KOPT-K1 (cell line): Measurements from ENCODE around the gene CES3.
"Not testable (repeated sequence)": the region's sequence is repeated elsewhere in the genome, so short reads cannot be mapped to it uniquely, and the experiment has no call there.

ENCODE experiments used
- H3K27ac ChIP-seq: fragments of 200-600 bp; sonication (generic); 2 replicates; pipeline ENCODE4 v1.5.1; 2016; ENCODE audit warnings: antibody characterized with exemption, mild to moderate bottlenecking, low read depth, low read length; ENCODE audit not compliant: poor library complexity, severe bottlenecking
- H3K36me3 ChIP-seq: fragments of 200-600 bp; sonication (generic); 2 replicates; pipeline ENCODE4 v1.5.1; 2017; ENCODE audit warnings: antibody characterized with exemption, mild to moderate bottlenecking, low read length, moderate library complexity; ENCODE audit not compliant: insufficient read depth
- H3K9me3 ChIP-seq: fragments of 200-600 bp; sonication (generic); 2 replicates; pipeline ENCODE4 v1.5.1; 2017; ENCODE audit warnings: antibody characterized with exemption, low read length, mild to moderate bottlenecking; ENCODE audit not compliant: insufficient read depth, poor library complexity, severe bottlenecking

CES3 gene

DNA sequence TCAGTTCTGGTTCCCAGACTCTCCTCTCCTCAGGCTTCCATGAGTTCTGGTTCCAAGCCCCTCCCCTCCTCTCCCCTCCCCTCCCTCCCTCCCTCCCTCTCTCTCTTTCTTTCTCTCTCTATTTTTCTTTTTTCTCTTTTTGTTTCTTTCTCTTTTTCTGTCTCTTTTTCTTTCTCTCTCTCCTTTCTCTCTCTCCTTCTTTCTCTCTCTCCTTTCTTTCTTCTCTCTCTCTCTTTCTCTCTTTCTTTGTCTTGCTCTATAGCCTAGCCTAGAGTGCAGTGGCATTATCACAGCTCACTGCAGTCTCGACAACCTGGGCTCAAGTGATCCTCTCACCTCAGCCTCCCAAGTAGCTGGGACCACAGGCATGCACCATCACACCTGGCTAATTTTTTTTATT, 796 bp upstream of the CES3 start:
- no peaks in the 10 kb centered on the region for H3K9me3 ChIP-seq
- peaks cover 4% of the 10 kb centered on the region; the same call in 1 of the 2 replicates for H3K36me3 ChIP-seq
- no peak overlapping the region for H3K27ac ChIP-seq

DNA sequence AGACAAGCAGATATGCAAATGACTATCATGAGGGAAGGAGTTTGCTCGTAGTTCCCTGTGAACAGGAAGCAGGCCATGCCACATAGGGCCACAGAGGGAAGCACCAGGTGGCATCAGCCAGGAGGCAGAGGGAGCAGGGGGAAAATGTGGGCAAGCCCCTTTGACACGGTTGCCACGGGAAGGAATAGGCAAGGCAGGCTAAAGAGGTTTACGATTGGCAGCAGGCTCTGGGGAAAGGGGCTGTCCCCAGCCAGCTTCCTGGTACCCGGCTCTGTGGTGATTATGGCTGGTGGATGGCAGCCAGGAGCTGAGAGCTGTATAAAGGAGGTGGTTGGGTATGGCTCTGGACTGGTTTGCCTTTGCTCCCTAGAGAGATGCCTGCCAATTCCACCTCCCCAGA, 848 bp downstream of the CES3 start:
- Histone ChIP-seq H3K9me3 (no peaks in the 10 kb centered on the region), H3K36me3 (peaks cover 4% of the 10 kb centered on the region; the same call in 1 of the 2 replicates), H3K27ac (peak overlapping the region; percentile 39)

DNA sequence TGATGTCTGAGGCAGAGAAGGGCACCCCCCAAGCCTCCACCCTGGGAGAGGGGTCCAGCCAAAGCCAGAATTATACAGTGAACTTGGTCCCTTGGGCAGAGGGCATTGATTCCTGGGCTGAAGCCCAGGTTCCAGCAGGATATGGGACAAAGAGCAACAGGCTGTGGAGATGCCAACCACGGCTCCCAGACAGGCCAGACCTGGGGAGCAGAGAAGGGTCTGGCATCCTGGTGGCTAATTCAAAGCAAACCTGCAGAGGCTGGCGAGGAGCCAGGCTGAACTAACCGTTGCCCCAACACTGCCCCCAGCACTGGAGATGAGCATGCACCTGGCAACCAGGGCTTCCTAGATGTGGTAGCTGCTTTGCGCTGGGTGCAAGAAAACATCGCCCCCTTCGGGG, 3.0 kb downstream of the CES3 start:
- Histone ChIP-seq H3K9me3 (no peaks in the 10 kb centered on the region), H3K36me3 (peaks cover 8% of the 10 kb centered on the region; the same call in 1 of the 2 replicates), H3K27ac (no peak overlapping the region)

DNA sequence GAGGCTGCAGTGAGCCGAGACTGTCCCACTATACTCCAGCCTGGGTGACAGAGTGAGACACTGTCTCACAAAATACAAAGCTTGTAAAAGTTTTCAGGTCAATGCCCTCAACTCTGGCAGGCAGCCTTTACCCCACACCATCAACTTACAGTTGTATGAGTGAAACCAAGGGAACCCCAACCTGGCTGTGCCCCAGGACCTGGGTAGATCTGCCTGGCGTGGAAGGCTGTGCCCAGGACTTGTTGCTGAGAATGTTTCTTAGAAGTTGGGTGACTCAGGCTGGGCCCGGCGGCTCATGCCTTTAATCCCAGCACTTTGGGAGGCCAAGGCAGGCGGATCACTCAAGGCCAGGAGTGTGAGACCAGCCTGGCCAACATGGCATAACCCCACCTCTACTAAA, 7.8 kb downstream of the CES3 start:
- Histone ChIP-seq H3K27ac (no peak overlapping the region), H3K36me3 (peaks cover 8% of the 10 kb centered on the region; the same call in 1 of the 2 replicates), H3K9me3 (no peaks in the 10 kb centered on the region)

DNA sequence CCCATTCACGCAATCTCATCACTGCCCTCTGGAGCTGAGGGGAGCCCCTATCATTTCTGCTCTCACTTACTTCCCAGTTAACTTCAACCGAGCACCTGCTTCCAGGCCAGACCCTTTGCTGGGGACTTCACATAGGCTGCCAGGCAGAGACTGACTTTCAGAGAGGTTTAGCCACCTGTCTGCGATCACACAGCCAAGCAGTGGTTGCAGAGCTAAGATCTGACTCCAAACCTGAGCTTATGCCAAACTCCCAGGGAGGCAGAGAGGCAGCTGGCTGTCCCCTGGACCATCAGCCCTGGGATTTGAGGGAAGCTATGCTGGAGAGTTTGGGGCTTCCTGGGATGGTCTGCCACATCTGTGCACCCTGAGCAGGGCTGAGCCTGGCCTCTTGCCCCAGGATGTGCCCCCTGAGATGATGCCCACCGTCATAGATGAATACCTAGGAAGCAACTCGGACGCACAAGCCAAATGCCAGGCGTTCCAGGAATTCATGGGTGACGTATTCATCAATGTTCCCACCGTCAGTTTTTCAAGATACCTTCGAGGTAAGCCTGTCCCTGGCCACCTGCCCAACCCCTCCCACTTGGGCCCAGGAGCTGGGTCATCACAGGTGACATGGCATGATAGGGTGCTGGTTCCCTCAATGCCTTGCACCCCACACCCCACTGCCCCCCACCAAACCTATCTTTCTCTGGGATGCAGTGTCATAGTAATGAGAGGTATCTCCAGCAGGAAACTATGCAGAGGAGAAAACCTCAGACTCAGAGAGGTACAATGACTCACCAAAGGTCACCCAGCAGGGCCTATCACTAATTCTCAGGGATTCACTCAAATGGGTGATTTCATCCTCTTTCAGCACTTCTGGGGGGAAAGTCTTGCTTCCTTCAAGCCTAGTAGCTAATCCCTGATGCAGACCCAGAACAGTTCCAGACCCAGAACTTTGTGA, 10.0 kb downstream of the CES3 start:
- Histone ChIP-seq H3K9me3 (no peaks in the 10 kb centered on the region), H3K27ac (no peak overlapping the region)

DNA sequence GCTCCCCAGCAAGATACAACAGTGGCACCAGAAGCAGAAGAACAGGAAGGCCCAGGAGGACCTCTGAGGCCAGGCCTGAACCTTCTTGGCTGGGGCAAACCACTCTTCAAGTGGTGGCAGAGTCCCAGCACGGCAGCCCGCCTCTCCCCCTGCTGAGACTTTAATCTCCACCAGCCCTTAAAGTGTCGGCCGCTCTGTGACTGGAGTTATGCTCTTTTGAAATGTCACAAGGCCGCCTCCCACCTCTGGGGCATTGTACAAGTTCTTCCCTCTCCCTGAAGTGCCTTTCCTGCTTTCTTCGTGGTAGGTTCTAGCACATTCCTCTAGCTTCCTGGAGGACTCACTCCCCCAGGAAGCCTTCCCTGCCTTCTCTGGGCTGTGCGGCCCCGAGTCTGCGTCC, 11.9 kb downstream of the CES3 start:
- no peaks in the 10 kb centered on the region for H3K36me3 ChIP-seq
- H3K9me3 ChIP-seq = no peaks in the 10 kb centered on the region
- no peak overlapping the region for H3K27ac ChIP-seq

More for the DNA sequence above, 10.0 kb downstream of the CES3 start:
- peaks cover 3% of the 10 kb centered on the region; the same call in 1 of the 2 replicates for H3K36me3 ChIP-seq

DNA sequence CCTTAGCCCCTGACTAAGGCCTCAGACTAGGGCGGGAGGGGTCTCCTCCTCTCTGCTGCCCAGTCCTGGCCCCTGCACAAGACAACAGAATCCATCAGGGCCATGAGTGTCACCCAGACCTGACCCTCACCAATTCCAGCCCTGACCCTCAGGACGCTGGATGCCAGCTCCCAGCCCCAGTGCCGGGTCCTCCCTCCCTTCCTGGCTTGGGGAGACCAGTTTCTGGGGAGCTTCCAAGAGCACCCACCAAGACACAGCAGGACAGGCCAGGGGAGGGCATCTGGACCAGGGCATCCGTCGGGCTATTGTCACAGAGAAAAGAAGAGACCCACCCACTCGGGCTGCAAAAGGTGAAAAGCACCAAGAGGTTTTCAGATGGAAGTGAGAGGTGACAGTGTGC, 12.7 kb downstream of the CES3 start:
- Histone ChIP-seq H3K27ac (no peak overlapping the region), H3K36me3 (no peaks in the 10 kb centered on the region), H3K9me3 (no peaks in the 10 kb centered on the region)

DNA sequence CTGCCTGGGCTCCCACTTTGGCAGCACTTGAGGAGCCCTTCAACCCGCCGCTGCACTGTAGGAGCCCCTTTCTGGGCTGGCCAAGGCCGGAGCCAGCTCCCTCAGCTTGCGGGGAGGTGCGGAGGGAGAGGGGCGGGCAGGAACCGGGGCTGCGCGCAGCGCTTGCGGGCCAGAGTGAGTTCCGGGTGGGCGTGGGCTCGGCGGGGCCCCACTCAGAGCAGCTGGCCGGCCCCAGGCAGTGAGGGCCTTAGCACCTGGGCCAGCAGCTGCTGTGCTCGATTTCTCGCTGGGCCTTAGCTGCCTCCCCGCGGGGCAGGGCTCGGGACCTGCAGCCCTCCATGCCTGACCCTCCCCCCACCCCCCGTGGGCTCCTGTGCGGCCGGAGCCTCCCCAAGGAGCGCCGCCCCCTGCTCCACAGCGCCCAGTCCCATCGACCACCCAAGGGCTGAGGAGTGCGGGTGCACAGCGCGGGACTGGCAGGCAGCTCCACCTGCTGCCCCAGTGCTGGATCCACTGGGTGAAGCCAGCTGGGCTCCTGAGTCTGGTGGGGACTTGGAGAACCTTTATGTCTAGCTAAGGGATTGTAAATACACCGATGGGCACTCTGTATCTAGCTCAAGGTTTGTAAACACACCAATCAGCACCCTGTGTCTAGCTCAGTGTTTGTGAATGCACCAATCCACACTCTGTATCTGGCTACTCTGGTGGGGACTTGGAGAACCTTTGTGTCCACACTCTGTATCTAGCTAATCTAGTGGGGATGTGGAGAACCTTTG, 13.3 kb downstream of the CES3 start:
- not testable (repeated sequence) for H3K27ac ChIP-seq, H3K9me3 ChIP-seq, H3K36me3 ChIP-seq

DNA sequence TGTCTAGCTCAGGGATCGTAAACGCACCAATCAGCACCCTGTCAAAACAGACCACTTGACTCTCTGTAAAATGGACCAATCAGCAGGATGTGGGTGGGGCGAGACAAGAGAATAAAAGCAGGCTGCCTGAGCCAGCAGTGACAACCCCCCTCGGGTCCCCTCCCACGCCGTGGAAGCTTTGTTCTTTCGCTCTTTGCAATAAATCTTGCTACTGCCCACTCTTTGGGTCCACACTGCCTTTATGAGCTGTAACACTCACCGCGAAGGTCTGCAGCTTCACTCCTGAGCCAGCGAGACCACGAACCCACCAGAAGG, 13.8 kb downstream of the CES3 start:
- H3K36me3 ChIP-seq, H3K27ac ChIP-seq, H3K9me3 ChIP-seq: not testable (repeated sequence)

DNA sequence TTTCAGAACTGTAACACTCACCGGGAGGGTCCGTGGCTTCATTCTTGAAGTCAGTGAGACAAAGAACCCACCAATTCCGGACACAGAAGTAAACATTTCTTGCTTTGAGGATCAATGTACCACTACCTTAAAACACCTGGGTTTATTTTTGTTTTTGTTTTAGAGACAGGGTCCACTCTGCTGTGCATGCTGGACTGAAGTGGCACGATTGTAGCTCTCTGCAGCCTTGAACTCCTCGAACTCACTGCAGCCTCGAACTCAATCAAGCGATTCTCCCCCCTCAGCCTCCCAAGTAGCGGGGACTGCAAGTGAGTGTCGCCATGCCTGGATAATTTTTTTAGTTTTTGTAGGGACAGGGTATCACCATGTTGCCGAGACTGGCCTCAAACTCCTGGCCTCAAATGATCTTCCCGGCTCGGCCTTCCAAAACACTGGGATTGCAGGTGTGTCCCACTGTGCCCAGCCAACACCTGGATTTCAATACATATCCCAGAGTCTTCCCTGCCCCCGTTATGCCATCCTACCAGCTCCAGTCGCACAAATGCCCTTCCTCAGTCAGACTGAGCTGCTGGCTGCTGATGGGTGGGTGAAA, 14.3 kb downstream of the CES3 start:
- Histone ChIP-seq H3K9me3 (no peaks in the 10 kb centered on the region), H3K27ac (no peak overlapping the region)

DNA sequence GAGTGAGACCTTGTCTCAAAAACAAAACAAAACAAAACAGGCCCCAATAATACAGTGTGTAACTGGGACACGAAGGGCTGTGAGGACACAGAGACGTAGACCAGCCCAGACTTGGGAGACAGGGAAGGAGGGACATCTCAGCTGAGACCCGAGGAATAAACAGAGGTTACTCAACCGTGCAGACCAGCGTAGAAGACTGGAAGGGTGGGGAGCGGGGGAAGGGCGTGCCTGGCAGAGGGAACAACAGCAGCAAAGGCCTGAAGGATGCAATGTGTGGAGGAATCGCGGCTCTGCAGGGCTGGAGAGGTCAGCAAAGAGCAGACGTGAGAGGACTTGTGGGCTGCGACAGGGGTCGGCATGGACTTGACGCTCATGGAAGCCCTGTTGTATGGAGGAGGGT, 15.7 kb downstream of the CES3 start:
- Histone ChIP-seq H3K27ac (no peak overlapping the region), H3K36me3 (no peaks in the 10 kb centered on the region), H3K9me3 (no peaks in the 10 kb centered on the region)

More for the DNA sequence above, 14.3 kb downstream of the CES3 start:
- no peaks in the 10 kb centered on the region for H3K36me3 ChIP-seq

DNA sequence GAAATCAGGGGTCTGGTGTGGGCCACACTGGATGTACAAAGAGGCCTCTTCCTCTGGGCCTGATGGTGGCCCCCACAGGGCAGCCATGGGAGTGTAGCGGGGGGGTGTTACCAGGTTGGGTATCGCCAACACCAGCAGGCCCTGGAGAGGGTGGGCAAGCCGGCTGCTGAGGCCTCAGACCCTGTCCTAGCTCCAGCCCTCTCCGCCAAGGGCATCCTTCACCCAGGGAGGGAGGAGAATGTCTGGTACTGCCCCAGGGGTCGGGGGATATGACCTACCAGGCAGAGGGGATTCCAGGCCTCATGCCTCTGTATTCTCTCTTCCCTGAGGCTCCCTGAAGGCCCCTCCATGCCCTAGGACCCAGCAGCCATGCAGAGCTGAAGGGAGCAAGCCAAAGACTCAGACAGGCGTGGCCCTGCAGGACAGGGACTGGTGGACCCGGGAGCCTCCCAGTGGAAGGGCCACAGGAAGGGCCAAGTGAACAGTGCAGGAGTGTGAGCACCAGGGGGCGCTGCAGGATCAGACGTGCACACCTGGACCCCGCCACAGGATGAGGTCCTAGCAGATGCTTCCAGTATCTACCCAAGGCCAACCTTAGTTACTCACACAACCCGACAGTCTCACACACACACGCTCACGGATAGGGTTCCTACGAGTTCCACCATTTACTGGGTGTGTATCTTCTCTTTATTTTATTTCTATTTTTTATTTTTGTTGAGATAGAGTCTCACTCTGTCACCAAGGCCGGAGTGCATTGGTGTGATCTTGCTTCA, 16.5 kb downstream of the CES3 start:
- Histone ChIP-seq H3K9me3 (no peaks in the 10 kb centered on the region), H3K36me3 (no peaks in the 10 kb centered on the region), H3K27ac (no peak overlapping the region)

DNA sequence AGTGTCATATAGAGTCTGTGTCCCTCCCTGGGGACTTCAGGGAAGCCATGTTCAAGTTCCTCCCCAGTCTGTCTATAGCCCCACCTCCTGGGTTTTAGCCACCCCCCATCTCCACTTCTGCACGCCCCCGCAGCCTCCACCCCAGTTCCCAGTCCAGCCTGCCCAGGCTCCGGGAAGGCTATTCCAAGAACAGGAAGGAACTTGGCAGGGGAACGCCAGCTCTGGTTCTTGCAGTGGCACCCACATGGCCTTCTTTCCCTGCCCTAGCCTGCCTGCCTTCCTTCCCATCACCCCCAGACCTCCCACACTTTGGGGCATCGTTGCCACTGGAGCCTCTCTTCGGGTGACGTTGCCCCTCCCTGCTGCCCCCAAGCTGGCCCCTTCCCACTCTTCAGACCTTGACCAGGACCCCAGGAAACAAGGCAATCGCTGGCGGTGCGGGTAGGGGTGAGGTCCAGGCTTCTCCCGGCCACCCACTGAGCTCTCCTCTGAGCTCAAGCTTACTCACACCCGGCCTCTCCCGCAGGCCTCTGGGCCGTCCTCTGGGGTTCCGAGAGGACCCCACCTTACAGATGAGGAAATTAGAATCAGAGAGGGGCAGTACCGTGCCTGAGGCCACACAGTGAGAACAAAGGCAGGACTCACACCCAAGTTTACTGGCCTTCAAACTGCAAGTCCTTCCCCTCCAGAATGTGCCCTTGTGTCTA, 18.1 kb downstream of the CES3 start:
- Histone ChIP-seq H3K9me3 (no peaks in the 10 kb centered on the region), H3K27ac (no peak overlapping the region), H3K36me3 (no peaks in the 10 kb centered on the region)

DNA sequence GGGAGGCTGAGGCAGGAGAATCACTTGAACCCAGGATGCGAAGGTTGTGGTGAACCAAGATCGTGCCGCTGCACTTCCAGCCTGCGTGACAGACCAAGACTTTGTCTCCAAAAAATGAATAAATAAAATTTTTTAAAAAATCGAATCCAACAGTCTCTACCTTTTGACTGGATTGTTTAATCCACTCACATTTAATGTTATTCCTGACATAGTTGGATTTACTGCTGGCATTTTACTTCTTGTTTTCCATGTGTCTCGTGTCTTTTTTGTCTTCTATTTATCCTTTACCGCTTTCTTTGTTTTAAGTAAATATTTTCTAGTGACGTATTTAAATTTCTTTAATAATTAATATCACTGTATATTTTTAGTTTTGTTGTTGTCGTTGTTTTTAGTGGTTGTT, 22.0 kb downstream of the CES3 start:
- no peak overlapping the region for H3K27ac ChIP-seq
- no peaks in the 10 kb centered on the region for H3K9me3 ChIP-seq
- no peaks in the 10 kb centered on the region for H3K36me3 ChIP-seq
